Stimulated activated memory B cell treated with anti-CD40 and anti-IgM and Interleukin-4, amounts not matched to agents 10 μg/mL and 1 μg/mL and 100 μg/mL, for 72 hours (primary cell): Measurements from ENCODE around the gene PDZRN4.

Source experiments
- ATAC-seq: fragments of 150-1000 bp; cut with Tn5 transposase; 2 replicates; pipeline ENCODE4 v1.10.0; 2021
- H3K27ac Mint-ChIP-seq: one replicate; pipeline ENCODE4 v1.8.0; 2022; ENCODE audit warnings: mild to moderate bottlenecking, mixed read lengths
- H3K27me3 Mint-ChIP-seq: one replicate; pipeline ENCODE4 v1.8.0; 2022; ENCODE audit warnings: mixed read lengths
- H3K36me3 Mint-ChIP-seq: one replicate; pipeline ENCODE4 v1.8.0; 2022; ENCODE audit warnings: mixed read lengths
- H3K4me1 Mint-ChIP-seq: one replicate; pipeline ENCODE4 v1.8.0; 2022; ENCODE audit warnings: mixed read lengths
- H3K4me3 Mint-ChIP-seq: one replicate; pipeline ENCODE4 v1.8.0; 2022; ENCODE audit warnings: mild to moderate bottlenecking, moderate library complexity, mixed read lengths
- H3K9me3 Mint-ChIP-seq: one replicate; pipeline ENCODE4 v1.8.0; 2022; ENCODE audit warnings: mixed read lengths

Gene PDZRN4

DNA sequence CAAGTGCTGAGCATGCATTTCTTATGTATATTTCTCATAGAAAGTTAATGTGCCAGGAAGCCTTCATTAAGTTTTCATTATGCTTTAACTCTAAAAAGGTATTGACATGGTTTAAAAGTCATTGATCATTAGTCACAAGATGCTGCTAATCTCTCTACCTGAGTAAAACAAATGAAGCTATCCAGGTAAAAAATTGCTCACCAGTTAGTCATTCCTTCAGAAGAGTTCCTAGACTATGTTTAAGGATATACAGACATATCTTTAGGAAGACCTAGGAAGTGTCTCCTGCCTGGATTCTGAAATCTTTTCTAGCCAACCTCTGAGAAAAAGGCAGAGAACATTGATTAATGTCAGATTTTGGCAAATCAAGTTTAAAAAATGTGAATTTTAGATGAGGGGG is 274.2 kb downstream of the PDZRN4 start:
- no peak for ATAC-seq
- H3K4me3 Mint-ChIP-seq = no peak overlapping the region

GRCh38 chr12:41465526-41465925 is 277.4 kb downstream of the PDZRN4 start:
- ATAC-seq = no peak
- Mint-ChIP-seq H3K4me1 (no peaks in the 10 kb centered on the region), H3K4me3 (no peak overlapping the region)

More for the DNA sequence above, 274.2 kb downstream of the PDZRN4 start:
- Mint-ChIP-seq H3K27me3 (no peaks in the 10 kb centered on the region), H3K27ac (no peak overlapping the region), H3K9me3 (no peaks in the 10 kb centered on the region), H3K4me1 (no peaks in the 10 kb centered on the region), H3K36me3 (no peaks in the 10 kb centered on the region)

GRCh38 chr12:41466300-41466699 is 278.2 kb downstream of the PDZRN4 start:
- no peak overlapping the region for H3K4me3 Mint-ChIP-seq
- H3K4me1 Mint-ChIP-seq = no peaks in the 10 kb centered on the region
- peaks cover 10% of the 10 kb centered on the region for H3K27me3 Mint-ChIP-seq
- no peaks in the 10 kb centered on the region for H3K9me3 Mint-ChIP-seq
- no peak for ATAC-seq
- no peak overlapping the region for H3K27ac Mint-ChIP-seq
- no peaks in the 10 kb centered on the region for H3K36me3 Mint-ChIP-seq

More at GRCh38 chr12:41465526-41465925, 277.4 kb downstream of the PDZRN4 start:
- Mint-ChIP-seq H3K36me3 (no peaks in the 10 kb centered on the region), H3K27me3 (peaks cover 10% of the 10 kb centered on the region), H3K9me3 (no peaks in the 10 kb centered on the region), H3K27ac (no peak overlapping the region)

DNA sequence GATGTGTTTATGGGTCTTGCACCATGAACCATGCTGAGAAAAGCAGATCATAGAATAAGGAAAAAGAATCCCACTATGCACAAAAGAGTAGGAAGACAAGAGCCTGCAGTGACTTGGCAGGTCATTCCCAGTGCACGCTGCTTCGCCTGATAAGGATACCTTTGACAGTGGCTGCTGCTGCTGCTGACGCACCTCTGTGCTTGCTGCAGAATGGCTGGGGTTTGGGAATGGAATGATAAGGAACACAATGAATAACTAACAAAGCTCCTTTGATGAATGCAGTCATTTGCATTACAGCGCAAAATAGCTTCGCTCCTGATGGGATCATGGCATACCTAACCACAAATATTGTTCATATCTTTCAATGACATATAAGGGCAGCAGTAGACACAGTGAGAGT is 278.7 kb downstream of the PDZRN4 start:
- Mint-ChIP-seq H3K27ac (no peak overlapping the region), H3K36me3 (no peaks in the 10 kb centered on the region), H3K4me1 (no peaks in the 10 kb centered on the region), H3K4me3 (no peak overlapping the region), H3K27me3 (peaks cover 10% of the 10 kb centered on the region), H3K9me3 (no peaks in the 10 kb centered on the region)
- ATAC-seq = no peak

- Mint-ChIP-seq H3K27me3 (peaks cover 10% of the 10 kb centered on the region), H3K4me3 (no peak overlapping the region), H3K9me3 (no peaks in the 10 kb centered on the region), H3K4me1 (no peaks in the 10 kb centered on the region), H3K36me3 (no peaks in the 10 kb centered on the region), H3K27ac (no peak overlapping the region)
- no peak for ATAC-seq
Observed at GRCh38 chr12:41467591-41468325, 279.6 kb downstream of the PDZRN4 start.

- no peaks in the 10 kb centered on the region for H3K9me3 Mint-ChIP-seq
- H3K4me3 Mint-ChIP-seq = no peak overlapping the region
- peaks cover 13% of the 10 kb centered on the region for H3K27me3 Mint-ChIP-seq
- no peak for ATAC-seq
- H3K36me3 Mint-ChIP-seq = no peaks in the 10 kb centered on the region
- H3K4me1 Mint-ChIP-seq = no peaks in the 10 kb centered on the region
- no peak overlapping the region for H3K27ac Mint-ChIP-seq
Observed at GRCh38 chr12:41468341-41468740, 280.2 kb downstream of the PDZRN4 start.

- no peak for ATAC-seq
- Mint-ChIP-seq H3K4me1 (no peaks in the 10 kb centered on the region), H3K36me3 (no peaks in the 10 kb centered on the region), H3K4me3 (no peak overlapping the region), H3K9me3 (no peaks in the 10 kb centered on the region), H3K27me3 (peaks cover 17% of the 10 kb centered on the region), H3K27ac (no peak overlapping the region)
Observed at GRCh38 chr12:41468756-41469155, 280.6 kb downstream of the PDZRN4 start.

GRCh38 chr12:41473441-41473840 is 285.3 kb downstream of the PDZRN4 start:
- no peaks in the 10 kb centered on the region for H3K9me3 Mint-ChIP-seq
- no peak overlapping the region for H3K4me3 Mint-ChIP-seq
- H3K4me1 Mint-ChIP-seq = no peaks in the 10 kb centered on the region
- no peak for ATAC-seq
- H3K36me3 Mint-ChIP-seq = no peaks in the 10 kb centered on the region
- peaks cover 17% of the 10 kb centered on the region for H3K27me3 Mint-ChIP-seq
- no peak overlapping the region for H3K27ac Mint-ChIP-seq

GRCh38 chr12:41474001-41474400 is 285.9 kb downstream of the PDZRN4 start:
- H3K27me3 Mint-ChIP-seq = peaks cover 12% of the 10 kb centered on the region
- no peaks in the 10 kb centered on the region for H3K9me3 Mint-ChIP-seq
- H3K36me3 Mint-ChIP-seq = no peaks in the 10 kb centered on the region
- no peak for ATAC-seq
- H3K4me3 Mint-ChIP-seq = no peak overlapping the region
- H3K4me1 Mint-ChIP-seq = no peaks in the 10 kb centered on the region
- H3K27ac Mint-ChIP-seq = no peak overlapping the region

GRCh38 chr12:41476499-41477439 is 288.6 kb downstream of the PDZRN4 start:
- H3K36me3 Mint-ChIP-seq = no peaks in the 10 kb centered on the region
- H3K27ac Mint-ChIP-seq = no peak overlapping the region
- H3K4me3 Mint-ChIP-seq = no peak overlapping the region
- no peaks in the 10 kb centered on the region for H3K9me3 Mint-ChIP-seq
- no peak for ATAC-seq
- H3K27me3 Mint-ChIP-seq = peaks cover 9% of the 10 kb centered on the region
- H3K4me1 Mint-ChIP-seq = no peaks in the 10 kb centered on the region

- peaks cover under 1% of the 10 kb centered on the region for H3K27me3 Mint-ChIP-seq
- H3K4me3 Mint-ChIP-seq = no peak overlapping the region
Observed at GRCh38 chr12:41479426-41479825, 291.3 kb downstream of the PDZRN4 start.

DNA sequence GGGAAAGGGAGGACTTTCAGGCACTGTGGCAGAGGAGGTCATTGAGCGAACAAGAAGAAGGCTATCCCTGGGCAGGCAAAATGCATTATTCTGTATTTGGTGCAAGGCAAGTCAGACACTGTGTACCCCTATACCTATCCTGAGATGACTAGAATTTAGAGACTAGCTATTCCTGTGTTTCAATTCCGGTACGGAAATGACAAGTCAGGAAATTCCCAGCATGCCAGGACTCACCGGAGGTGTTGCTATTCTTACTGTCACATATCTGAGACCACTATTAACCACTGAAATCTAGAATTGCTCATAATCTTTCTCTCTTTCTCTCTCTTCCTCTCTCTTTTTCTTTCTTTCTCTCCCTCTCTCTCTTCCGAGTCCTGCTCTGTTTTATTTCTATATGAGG is 297.1 kb downstream of the PDZRN4 start:
- Mint-ChIP-seq H3K36me3 (no peaks in the 10 kb centered on the region), H3K4me1 (no peaks in the 10 kb centered on the region), H3K27me3 (peaks cover 14% of the 10 kb centered on the region), H3K27ac (no peak overlapping the region), H3K9me3 (no peaks in the 10 kb centered on the region), H3K4me3 (no peak overlapping the region)
- ATAC-seq = no peak

More at GRCh38 chr12:41479426-41479825, 291.3 kb downstream of the PDZRN4 start:
- no peaks in the 10 kb centered on the region for H3K4me1 Mint-ChIP-seq
- H3K27ac Mint-ChIP-seq = no peak overlapping the region
- ATAC-seq = no peak
- H3K9me3 Mint-ChIP-seq = no peaks in the 10 kb centered on the region
- no peaks in the 10 kb centered on the region for H3K36me3 Mint-ChIP-seq

DNA sequence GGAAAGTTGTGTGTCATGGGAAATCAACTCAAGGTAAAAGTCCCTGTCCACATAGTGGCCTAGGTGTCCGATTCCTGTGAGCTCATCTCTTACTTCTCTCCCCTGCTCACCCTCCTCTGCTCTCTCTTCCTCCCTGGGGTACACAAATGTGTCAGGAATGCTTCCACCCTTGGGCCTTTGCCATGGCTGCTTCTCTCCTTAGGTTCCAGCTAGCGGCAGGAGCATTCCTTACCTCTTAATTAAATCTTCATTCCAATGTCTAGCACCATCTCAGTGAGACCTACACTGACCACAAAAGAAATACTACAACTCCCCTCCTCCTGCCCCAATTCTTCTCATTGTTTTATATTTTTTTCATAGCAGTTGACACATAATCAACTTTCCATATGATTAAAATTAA is 298.6 kb downstream of the PDZRN4 start:
- Mint-ChIP-seq H3K36me3 (no peaks in the 10 kb centered on the region), H3K27me3 (peaks cover 14% of the 10 kb centered on the region), H3K27ac (no peak overlapping the region), H3K4me1 (no peaks in the 10 kb centered on the region), H3K4me3 (no peak overlapping the region), H3K9me3 (no peaks in the 10 kb centered on the region)
- no peak for ATAC-seq

- Mint-ChIP-seq H3K27me3 (peaks cover 9% of the 10 kb centered on the region), H3K36me3 (no peaks in the 10 kb centered on the region), H3K4me1 (no peaks in the 10 kb centered on the region), H3K4me3 (no peak overlapping the region), H3K9me3 (no peaks in the 10 kb centered on the region), H3K27ac (no peak overlapping the region)
- no peak for ATAC-seq
Observed at GRCh38 chr12:41496009-41496408, 307.9 kb downstream of the PDZRN4 start.

- H3K27me3 Mint-ChIP-seq = peaks cover 9% of the 10 kb centered on the region
Observed at GRCh38 chr12:41497409-41497808, 309.3 kb downstream of the PDZRN4 start.

More at GRCh38 chr12:41497409-41497808, 309.3 kb downstream of the PDZRN4 start:
- Mint-ChIP-seq H3K36me3 (no peaks in the 10 kb centered on the region), H3K9me3 (no peaks in the 10 kb centered on the region), H3K27ac (no peak overlapping the region), H3K4me1 (no peaks in the 10 kb centered on the region), H3K4me3 (no peak overlapping the region)
- no peak for ATAC-seq
